Type B pancreatic cell (in vitro differentiated cells): Measurements from ENCODE around the gene ATAT1. TPM values are rescaled to one million over a fixed set of nuclear protein-coding genes. Genes with fewer than 3 reads are reported as not detected.

Source experiments
- DNase-seq: peaks from one replicate; pipeline ENCODE4 v3.0.0; 2021; ENCODE audit warnings: mixed read lengths; ENCODE audit not compliant: unreplicated experiment; ENCODE audit errors: extremely low spot score
- H3K27ac Mint-ChIP-seq: 2 replicates; pipeline ENCODE4 v1.8.0; 2021; ENCODE audit warnings: mild to moderate bottlenecking, mixed read lengths
- H3K27me3 Mint-ChIP-seq: 2 replicates; pipeline ENCODE4 v1.8.0; 2021; ENCODE audit warnings: mixed read lengths
- H3K36me3 Mint-ChIP-seq: 2 replicates; pipeline ENCODE4 v1.8.0; 2021; ENCODE audit warnings: mixed read lengths
- H3K4me1 Mint-ChIP-seq: one replicate; pipeline ENCODE4 v1.8.0; 2021; ENCODE audit warnings: mixed read lengths; ENCODE audit not compliant: unreplicated experiment
- H3K4me3 Mint-ChIP-seq: 2 replicates; pipeline ENCODE4 v1.8.0; 2021; ENCODE audit warnings: mild to moderate bottlenecking, mixed read lengths
- H3K9me3 Mint-ChIP-seq: 2 replicates; pipeline ENCODE4 v1.8.0; 2021; ENCODE audit warnings: mixed read lengths
- total RNA-seq: library from RNA; stranded (reverse); gene quantifications from 2 replicates; pipeline ENCODE4 v1.2.1, GENCODE V29; 2021; ENCODE audit warnings: low replicate concordance
- TF ChIP-seq, protein P1 (sequence below): fragments of 200-600 bp; sonication (generic); conservative IDR thresholded peaks from 2 replicates; pipeline ENCODE4 v1.5.0; 2021; ENCODE audit warnings: antibody characterized with exemption, mild to moderate bottlenecking

ATAT1 gene
- total RNA-seq, 1 donor from 2014 or later = 47.0 TPM

DNA sequence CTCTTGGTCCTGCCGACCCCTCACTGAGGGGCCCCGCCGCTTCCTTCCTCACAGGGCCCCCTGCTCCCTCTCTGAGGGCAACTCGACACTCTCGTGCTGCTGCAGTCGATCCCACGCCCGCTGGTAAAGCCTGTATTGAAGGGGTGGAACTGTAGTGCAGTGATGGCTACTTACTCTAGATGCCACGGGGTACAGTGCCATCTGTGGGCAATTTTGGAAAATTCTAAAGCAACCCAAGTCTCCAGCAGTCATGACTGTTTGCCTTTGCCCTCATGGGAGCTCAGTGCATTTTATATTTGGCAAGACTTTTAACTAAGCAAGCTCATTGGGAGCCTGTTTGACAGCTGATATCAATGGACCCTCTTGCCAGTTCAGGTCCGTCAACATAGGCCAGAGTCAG, 13.8 kb downstream of the ATAT1 start:
- no peak overlapping the region for H3K27ac Mint-ChIP-seq
- no peaks in the 10 kb centered on the region for H3K27me3 Mint-ChIP-seq
- TF ChIP-seq, protein P1, sequence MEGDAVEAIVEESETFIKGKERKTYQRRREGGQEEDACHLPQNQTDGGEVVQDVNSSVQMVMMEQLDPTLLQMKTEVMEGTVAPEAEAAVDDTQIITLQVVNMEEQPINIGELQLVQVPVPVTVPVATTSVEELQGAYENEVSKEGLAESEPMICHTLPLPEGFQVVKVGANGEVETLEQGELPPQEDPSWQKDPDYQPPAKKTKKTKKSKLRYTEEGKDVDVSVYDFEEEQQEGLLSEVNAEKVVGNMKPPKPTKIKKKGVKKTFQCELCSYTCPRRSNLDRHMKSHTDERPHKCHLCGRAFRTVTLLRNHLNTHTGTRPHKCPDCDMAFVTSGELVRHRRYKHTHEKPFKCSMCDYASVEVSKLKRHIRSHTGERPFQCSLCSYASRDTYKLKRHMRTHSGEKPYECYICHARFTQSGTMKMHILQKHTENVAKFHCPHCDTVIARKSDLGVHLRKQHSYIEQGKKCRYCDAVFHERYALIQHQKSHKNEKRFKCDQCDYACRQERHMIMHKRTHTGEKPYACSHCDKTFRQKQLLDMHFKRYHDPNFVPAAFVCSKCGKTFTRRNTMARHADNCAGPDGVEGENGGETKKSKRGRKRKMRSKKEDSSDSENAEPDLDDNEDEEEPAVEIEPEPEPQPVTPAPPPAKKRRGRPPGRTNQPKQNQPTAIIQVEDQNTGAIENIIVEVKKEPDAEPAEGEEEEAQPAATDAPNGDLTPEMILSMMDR = no peak
- peaks cover 32% of the 10 kb centered on the region for H3K36me3 Mint-ChIP-seq
- no peaks in the 10 kb centered on the region for H3K9me3 Mint-ChIP-seq
- DNase-seq = no peak
- H3K4me3 Mint-ChIP-seq = no peak overlapping the region
- no peaks in the 10 kb centered on the region for H3K4me1 Mint-ChIP-seq

DNA sequence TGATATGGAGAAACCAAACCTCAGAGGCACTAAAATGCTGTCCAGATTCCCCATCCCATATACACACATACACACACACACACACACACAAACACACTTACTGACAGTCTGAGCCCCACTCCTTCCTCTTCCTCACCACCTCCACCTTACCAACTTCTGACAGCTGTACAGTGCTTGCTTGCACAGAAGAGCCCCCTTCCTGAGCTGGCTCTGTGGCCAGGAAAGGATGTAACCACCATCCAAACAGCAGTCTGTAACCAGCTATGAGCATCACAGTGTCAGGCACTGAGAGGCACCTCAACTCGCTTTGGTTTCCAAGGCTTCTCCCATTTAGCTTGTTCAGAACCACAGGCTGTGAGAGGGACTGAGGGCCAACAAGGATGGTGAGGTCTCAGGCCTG, 14.4 kb downstream of the ATAT1 start:
- H3K4me1 Mint-ChIP-seq = peaks cover 4% of the 10 kb centered on the region
- DNase-seq = no peak
- no peak overlapping the region for H3K27ac Mint-ChIP-seq
- TF ChIP-seq, protein P1 = no peak
- H3K9me3 Mint-ChIP-seq = no peaks in the 10 kb centered on the region
- H3K27me3 Mint-ChIP-seq = no peaks in the 10 kb centered on the region
- H3K4me3 Mint-ChIP-seq = no peak overlapping the region
- peaks cover 31% of the 10 kb centered on the region for H3K36me3 Mint-ChIP-seq

DNA sequence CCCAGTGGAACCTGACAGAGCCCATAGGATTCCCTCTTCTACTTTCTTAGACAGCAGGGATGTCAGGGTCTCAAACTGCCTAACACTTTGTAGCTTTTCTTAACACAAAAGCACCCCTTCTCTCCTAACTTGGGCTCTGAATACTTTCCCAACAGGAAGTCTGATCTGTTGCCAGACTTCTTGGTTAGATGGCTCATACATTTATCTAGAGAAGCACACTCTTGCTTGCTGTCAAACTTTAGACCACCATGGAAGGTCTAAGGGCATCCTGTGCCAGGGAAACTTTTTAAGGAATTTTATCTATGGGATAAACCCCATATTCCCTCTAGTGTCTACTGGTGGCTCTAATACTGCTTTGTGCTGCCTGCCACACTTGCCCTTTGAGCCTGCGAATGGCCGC, 17.0 kb downstream of the ATAT1 start:
- no peaks in the 10 kb centered on the region for H3K27me3 Mint-ChIP-seq
- no peak overlapping the region for H3K4me3 Mint-ChIP-seq
- H3K9me3 Mint-ChIP-seq = no peaks in the 10 kb centered on the region
- H3K27ac Mint-ChIP-seq = no peak overlapping the region
- H3K4me1 Mint-ChIP-seq = peaks cover 11% of the 10 kb centered on the region
- TF ChIP-seq, protein P1 = no peak
- peaks cover 30% of the 10 kb centered on the region for H3K36me3 Mint-ChIP-seq
- DNase-seq = no peak

DNA sequence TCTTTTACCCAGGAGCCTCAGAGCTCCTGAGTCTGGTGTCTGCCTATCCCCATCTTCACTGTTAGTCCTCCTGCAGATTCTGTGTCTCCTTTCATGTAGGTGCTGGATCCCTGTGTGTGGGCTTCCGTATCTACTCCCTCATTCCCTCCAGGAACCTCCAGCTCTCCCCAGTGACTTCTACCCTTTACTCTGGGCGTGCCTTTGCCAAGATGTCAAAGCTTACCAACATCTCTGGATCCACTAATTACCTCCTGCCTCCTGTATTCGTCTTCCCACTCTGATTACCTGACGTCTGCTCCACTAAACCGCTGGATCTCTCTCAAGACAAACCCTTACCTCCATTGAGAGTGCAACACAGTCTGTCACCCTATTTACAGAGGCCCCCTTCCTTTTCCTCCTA, 18.1 kb downstream of the ATAT1 start:
- H3K27me3 Mint-ChIP-seq = no peaks in the 10 kb centered on the region
- H3K27ac Mint-ChIP-seq = no peak overlapping the region
- H3K4me1 Mint-ChIP-seq = peaks cover 11% of the 10 kb centered on the region
- TF ChIP-seq, protein P1 = no peak
- DNase-seq = no peak
- H3K9me3 Mint-ChIP-seq = no peaks in the 10 kb centered on the region
- peaks cover 30% of the 10 kb centered on the region for H3K36me3 Mint-ChIP-seq
- H3K4me3 Mint-ChIP-seq = no peak overlapping the region

DNA sequence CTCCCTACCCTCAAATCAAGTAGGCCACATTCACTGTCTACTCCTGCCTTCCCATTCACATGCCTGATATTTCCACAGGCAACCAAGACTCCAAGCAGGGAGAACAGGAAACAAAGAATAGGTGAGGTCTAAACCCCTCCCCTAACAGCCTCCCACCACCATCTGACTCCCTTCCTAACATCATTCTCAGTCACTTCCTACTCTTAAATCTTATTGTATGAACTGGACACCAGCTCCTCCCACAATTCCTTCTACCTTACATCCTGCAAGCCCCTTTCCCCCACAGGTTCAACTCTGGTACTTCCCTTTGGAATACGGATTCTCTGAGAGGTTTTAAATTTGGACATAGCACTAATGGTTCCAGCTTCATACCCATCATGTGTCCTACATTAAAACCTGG, 19.3 kb downstream of the ATAT1 start:
- Mint-ChIP-seq H3K27ac (peak overlapping the region; percentile 83), H3K27me3 (no peaks in the 10 kb centered on the region), H3K36me3 (peaks cover 29% of the 10 kb centered on the region), H3K9me3 (no peaks in the 10 kb centered on the region), H3K4me1 (peaks cover 11% of the 10 kb centered on the region), H3K4me3 (peak overlapping the region; percentile 90)
- TF ChIP-seq, protein P1 = no peak
- no peak for DNase-seq
